Brain microvascular endothelial cell (primary cell): ENCODE results near the gene ARHGAP21.
A peak's percentile ranks its signal among the peaks of the same experiment; 100 is the strongest.

Experiments used
- DNase-seq: peaks from one replicate; pipeline ENCODE4 v3.0.0-alpha.2; 2020
- H3K27ac ChIP-seq: fragments of 250-450 bp; sonication (Bioruptor Pico); 2 replicates; pipeline ENCODE4 v1.5.1; 2020; ENCODE audit warnings: mild to moderate bottlenecking, moderate library complexity
- H3K27me3 ChIP-seq: fragments of 250-450 bp; sonication (Bioruptor Pico); replicated peaks from 2 replicates; pipeline ENCODE4 v1.5.1; 2020; ENCODE audit warnings: mild to moderate bottlenecking
- H3K36me3 ChIP-seq: fragments of 250-450 bp; sonication (Bioruptor Pico); replicated peaks from 2 replicates; pipeline ENCODE4 v1.5.1; 2020; ENCODE audit warnings: mild to moderate bottlenecking
- H3K4me3 ChIP-seq: 2 replicates; pipeline ENCODE4 v1.5.1; 2011; ENCODE audit warnings: low read depth, mild to moderate bottlenecking, control low read depth, low read length, moderate library complexity
- CTCF ChIP-seq: IDR thresholded peaks from 2 replicates; pipeline ENCODE4 v1.5.1; 2011; ENCODE audit warnings: low read depth, mild to moderate bottlenecking, moderate library complexity, low read length, control low read depth, inconsistent platforms; ENCODE audit errors: missing control alignments
- in situ Hi-C: cut with HindIII; loops from 2 replicates; pipeline ENCODE4 v1.10.0; 2017; ENCODE audit warnings: low sequenced_read_pairs, low pct_ligation_motif_present

The ARHGAP21 gene

DNA sequence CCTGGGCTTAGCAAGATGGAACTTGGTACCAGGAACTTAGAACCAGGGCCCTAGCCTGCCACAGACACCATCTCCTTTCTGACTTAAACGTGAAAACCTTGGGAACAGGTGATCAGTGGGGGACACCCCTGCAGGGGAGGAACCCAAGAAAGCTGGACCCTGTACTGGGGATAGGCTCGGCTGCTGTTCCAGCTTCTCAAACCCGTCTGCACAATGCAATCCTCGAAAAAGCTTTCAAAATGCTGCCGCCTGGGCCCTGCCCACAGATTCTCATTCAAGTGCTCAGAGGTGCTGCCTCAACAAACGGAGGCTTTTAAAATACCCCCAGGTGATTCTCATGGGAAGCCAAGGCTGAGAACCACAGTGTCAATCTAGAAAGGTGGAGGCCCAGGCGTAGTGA lies 169.7 kb downstream of the ARHGAP21 start:
- no peak for DNase-seq
- TF ChIP-seq CTCF = no peak
- Histone ChIP-seq H3K27me3 (no peaks in the 10 kb centered on the region), H3K27ac (no peak overlapping the region), H3K4me3 (no peak overlapping the region), H3K36me3 (no peaks in the 10 kb centered on the region)
- in situ Hi-C loops = no loop called here

DNA sequence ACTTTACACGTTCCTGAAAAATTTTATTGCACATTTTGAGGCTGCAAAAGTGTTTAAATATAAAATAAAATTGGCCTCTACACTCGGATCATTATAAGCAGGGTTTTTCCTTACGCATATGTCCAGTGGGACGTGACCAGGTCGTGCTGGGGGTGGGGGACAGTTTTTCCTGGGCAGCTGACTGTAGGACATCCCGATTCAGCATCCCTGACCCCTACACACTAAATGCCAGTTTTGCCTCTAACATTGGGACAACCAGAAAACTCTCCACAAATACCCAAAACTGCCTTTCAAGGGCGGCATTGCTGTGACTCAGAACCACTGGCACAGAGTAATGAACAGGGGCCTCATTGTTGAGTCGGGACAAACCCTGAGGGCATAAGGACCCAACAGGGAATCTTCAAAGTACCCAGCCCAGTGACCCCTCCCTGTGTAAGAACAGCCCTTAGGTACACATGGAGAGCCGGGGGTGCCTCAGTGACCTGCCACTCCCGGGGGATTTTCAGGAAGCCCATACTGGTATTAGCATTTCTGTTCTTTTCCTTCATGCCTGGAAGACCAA lies 170.6 kb downstream of the ARHGAP21 start:
- Histone ChIP-seq H3K4me3 (no peak overlapping the region), H3K27ac (no peak overlapping the region), H3K27me3 (no peaks in the 10 kb centered on the region), H3K36me3 (no peaks in the 10 kb centered on the region)
- DNase-seq = no peak
- TF ChIP-seq CTCF = no peak
- in situ Hi-C loops = no loop called here

DNA sequence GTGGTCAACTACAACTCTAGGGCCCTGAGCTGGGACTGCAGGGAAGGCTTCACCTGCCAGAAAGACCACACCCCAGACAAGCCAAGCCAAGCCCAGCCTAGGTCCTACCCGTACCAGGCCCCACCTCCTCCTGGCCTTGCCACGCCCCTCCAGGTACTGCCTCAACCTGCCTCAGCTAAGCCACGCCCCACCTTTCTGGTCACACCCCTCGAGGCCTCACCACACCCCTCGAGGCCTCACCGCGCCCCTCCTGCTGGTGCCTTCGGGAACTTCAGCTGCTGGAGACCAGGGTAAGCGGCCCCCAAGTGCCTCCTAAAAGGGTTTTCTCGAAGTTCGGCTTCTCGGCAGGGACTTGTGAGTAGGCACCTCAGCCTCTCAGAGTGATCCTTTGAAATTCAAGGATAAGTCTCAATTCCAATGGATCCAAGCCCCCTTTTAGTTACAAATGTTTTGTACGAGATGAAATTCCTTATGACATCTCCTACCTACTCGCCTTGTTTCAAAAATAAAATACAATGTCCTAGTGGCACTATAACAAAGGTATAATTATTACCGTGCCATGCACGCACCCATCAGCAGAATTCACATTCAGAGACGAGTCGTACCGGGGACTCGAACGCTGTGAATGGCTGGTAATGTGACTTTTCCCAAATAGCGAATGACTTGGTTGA lies 171.2 kb downstream of the ARHGAP21 start:
- TF ChIP-seq CTCF = peak; percentile 64
- H3K27me3 ChIP-seq = no peaks in the 10 kb centered on the region
- no peaks in the 10 kb centered on the region for H3K36me3 ChIP-seq
- no peak for DNase-seq
- H3K4me3 ChIP-seq = no peak overlapping the region
- no peak overlapping the region for H3K27ac ChIP-seq
- in situ Hi-C loops = no loop called here

DNA sequence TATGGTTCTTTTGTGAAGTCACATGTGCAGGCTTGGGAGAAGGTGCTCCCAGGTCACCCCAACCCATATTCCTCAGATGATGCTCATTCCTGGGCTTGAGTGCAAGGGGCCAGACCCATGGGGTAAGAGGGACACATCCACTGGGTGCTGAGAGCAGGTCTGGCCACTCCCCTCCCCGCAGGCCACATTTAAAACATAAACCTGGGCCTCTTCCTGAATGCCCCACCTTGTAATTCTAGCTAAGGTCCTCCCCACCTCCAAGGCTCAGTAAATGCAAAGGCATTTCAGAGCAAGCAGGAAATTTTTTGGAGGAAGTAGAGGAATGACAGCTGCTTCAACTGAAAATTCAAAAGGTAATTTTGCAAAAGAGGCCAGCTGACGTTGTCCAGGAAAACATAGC lies 172.5 kb downstream of the ARHGAP21 start:
- Histone ChIP-seq H3K4me3 (no peak overlapping the region), H3K36me3 (no peaks in the 10 kb centered on the region), H3K27ac (no peak overlapping the region), H3K27me3 (no peaks in the 10 kb centered on the region)
- in situ Hi-C loops = no loop called here
- TF ChIP-seq CTCF = no peak
- no peak for DNase-seq

DNA sequence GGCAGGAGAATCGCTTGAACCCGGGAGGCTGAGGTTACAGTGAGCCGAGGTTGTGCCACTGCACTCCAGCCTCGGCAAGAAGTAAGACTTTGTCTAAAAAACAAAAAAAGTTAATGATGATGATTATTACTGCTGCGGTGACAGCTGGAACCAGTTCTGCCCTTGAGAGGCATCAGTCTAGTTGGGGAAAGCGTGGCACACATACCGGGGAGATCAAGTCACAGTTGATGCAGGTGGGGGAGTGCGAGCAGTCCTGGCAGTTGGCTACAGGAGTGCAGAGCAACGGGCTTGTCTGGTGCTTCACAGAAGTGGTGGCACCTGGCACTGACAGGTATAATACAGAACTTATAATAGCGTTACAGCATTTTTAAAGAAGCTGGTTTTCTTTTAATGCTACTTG lies 173.0 kb downstream of the ARHGAP21 start:
- Histone ChIP-seq H3K4me3 (no peak overlapping the region), H3K27me3 (no peaks in the 10 kb centered on the region), H3K27ac (no peak overlapping the region), H3K36me3 (no peaks in the 10 kb centered on the region)
- DNase-seq = no peak
- in situ Hi-C loops = no loop called here
- TF ChIP-seq CTCF = no peak

- no peak for DNase-seq
- no peak for TF ChIP-seq CTCF
- in situ Hi-C loops = no loop called here
- H3K4me3 ChIP-seq = no peak overlapping the region
- no peaks in the 10 kb centered on the region for H3K27me3 ChIP-seq
- no peak overlapping the region for H3K27ac ChIP-seq
- peaks cover 16% of the 10 kb centered on the region for H3K36me3 ChIP-seq
Measured at GRCh38 chr10:24545585-24545984, 178.1 kb downstream of the ARHGAP21 start.
